Activated CD4-positive, alpha-beta T cell treated with anti-CD3 and anti-CD28 coated beads, Interleukin-2, Interleukin-4, amounts not matched to agents 100 ng/mL and 50 ng/mL, durations not matched to agents 16 hours and 8 hours (primary cell): ENCODE data around the gene TNK1.

ENCODE experiments used
- DNase-seq: peaks from one replicate; pipeline ENCODE4 v3.0.0-alpha.2; 2020; ENCODE audit warnings: low spot score

The TNK1 gene

DNA sequence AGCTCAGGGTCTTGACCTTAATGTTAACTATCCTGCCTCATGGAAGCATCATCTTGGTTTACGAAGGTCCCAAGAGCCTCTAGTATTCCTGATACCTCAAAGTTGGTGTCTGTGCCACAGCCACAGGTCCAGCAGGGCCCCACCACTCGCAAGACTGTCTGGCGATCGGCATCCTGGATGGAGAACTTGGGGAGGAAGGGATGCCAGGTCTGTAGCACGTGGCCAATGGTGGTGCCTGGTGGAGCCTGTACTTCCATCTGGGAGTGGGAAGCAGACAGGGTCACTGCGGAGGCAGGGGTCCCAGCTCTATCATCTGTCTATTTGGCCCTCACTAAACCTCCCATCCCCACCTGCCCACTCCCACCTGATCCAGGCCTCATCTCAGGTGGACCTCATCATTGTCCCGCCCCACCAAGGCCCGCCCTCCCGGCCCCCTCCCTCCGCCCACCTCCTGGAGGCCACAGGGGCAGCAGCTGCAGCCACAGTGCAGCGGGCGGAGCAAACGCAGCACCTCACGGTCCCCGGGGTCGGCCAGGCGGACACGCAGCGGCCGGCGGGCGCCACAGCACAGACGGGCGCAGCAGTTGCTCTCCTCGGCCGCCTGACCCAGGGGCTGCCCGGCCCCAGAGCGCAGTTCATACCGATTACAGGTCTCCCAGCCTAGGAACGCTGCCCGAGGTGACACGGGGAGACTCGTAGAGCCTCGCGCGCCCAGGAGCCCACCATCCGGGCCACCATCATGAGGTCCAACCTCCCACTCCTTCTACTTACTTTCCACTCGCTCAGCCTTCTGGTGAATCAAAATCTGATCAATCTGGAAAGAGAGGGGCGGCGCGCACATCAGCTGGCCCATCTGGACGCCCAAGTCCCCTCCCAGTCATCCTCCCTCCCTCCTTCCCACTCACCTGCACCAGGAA, 12.1 kb downstream of the TNK1 start:
- no peak for DNase-seq

DNA sequence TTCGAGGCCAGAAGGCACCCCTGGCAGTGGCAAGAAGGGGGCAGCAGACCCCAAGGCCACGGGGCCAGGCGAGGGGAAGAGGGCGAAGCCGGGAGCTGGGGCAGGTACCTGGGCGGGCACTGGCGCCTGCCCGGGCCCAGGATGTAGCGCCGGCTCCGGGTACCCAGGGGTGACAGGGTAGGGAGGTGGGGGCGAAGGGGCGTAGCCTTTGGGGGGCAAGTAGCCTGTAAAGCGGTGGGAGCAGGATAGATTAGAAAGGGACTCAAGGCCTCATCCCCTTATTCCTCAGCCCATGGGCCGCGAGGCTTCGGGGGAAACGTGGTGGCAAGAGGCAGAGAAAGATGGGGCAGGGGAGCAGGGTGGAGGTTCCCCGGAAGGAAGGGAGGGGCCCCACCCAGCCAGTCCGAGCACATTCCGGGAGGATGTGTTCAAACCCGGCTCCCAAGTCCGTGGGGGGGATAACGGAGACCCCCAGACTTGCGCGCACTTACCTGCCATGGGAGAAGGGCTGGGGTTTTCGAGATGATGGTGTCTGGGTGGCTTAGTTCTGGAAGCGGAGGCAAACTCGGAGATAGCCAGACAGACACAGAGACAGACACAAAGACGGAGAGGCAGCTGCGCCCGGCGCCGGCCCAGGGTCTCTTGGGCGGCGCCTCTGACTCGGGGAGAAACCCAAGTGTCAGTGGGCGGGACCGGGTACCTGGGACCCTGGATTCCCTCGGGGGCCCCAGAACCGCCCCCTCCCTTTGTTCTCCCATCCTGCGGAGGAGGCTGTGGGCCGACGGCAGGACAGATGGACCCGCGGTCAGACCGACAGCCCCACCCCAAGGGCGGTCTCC, 12.9 kb downstream of the TNK1 start:
- peak; percentile 41 for DNase-seq

DNA sequence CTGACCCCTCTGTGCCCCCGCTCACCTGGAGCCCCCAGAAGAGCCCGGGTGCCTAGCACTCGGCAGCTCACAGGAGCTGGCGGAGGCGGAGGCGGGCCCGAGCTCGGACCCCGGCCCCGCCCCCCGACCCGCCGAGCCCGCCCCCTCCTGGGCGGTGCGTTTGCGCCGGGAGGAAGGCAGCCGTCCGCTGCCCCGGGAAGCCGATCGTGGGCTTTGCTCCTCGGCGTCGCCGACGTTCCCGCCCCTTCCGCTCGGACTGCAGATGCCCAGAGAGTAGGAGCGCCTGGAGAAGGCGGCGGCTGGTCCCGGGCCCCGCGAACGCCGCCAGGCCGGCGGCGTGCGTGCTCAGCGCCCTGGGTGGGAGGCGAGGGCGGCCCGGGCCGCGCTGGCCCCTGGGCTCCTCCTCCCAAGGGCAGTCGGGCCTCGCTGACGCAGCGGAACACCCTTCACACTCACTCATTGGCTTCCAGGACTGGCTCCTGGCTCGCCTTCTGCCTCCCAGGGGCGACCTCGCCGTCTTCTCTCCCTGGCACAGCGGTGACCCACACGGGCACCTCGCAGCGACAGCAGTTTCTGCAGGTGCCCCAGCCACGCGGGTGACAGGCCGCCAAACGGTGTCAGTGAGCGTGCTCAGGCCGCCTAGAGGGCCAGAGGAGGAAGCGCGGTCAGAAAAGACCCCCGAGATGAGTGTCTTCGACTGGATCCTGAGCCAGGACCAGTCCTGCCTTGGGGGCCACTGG, 13.7 kb downstream of the TNK1 start, which contains the start of gene PLSCR3:
Gene PLSCR3, minus strand, starts transcription at position 74 of the 740 bp plus-strand sequence. CDS start 415 bp downstream, outside the sequence.
- peak; percentile 83 for DNase-seq

DNA sequence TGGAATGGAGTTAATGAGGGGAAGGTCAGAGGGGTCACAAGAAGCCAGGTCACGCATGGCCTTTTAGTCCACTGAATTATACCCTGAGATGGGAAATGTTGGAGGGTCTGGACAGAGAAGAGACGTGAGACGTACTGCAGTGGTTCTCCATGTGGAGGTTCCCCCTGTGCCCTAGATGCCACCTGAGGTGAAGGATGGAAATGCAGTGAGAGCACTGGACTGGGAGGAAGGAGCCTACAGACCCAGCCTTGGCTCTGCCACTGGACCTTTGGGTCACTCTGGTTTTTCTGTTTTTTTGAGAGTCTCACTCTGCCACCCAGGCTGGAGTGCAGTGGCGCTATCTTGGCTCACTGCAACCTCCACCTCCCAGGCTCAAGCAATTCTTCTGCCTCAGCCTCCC, 15.3 kb downstream of the TNK1 start:
- no peak for DNase-seq

DNA sequence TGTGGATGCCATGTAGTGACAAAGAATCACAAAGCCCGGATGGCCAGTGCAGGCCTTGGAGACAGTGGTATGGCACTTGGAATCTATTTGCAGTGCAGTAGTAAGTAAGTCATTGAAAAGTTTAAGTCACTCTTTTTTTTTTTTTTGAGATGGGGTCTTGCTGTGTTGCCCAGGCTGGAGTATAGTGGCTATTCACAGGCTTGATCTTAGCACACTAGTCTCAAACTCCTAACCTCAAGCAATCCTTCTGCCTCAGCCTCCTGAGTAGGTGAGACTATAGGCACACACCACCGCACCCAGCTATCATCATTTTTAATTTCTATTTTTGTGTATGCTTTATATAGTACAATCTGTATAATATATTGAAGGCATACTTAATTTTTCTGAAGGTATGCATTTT, 17.7 kb downstream of the TNK1 start:
- no peak for DNase-seq

DNA sequence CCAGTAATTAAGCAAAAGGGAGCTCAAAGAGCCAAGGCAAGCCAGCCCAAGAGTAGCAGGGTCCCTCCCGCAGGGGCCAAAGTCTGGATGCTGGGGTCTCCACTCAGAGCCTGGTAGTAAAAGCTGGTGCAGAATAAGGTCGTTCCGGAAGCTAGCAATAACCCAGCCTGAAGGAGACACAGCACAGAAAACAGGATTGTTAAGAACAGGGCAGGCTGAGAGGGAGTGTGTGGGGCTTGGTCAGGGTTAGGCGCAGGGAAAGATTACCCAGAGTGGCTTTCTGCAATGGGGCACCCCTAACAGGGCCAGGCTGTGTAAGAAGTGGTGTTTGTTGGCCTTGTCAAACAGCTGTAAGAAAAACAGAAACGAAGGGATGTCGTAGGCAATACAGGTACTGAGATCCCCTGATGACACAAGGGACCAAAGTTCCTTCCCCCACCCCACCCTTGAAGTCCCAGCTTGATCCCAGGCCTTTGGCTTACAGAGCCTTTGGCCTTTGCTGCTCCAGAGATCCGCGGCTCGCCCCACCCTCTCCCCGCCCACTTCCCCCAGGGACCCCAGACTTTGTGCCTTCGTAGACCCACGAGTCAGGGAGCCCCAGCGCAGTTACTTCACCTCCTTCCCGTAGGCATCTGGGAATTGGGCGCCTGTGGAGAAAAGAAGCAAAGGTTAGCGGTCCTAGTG, 22.3 kb downstream of the TNK1 start:
- no peak for DNase-seq

DNA sequence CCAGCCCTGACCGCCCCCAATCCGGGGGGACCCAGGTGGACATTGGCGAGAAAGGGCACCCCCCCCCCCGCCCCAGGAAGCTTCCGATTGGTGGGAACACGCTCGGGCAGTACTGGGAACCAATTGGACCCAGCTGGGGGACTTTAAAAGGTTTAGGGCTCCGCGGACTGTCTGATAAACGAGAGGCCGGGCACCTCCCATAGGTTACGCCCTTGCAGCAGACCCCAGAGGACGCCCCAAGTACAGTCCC, 22.8 kb downstream of the TNK1 start:
- no peak for DNase-seq

DNA sequence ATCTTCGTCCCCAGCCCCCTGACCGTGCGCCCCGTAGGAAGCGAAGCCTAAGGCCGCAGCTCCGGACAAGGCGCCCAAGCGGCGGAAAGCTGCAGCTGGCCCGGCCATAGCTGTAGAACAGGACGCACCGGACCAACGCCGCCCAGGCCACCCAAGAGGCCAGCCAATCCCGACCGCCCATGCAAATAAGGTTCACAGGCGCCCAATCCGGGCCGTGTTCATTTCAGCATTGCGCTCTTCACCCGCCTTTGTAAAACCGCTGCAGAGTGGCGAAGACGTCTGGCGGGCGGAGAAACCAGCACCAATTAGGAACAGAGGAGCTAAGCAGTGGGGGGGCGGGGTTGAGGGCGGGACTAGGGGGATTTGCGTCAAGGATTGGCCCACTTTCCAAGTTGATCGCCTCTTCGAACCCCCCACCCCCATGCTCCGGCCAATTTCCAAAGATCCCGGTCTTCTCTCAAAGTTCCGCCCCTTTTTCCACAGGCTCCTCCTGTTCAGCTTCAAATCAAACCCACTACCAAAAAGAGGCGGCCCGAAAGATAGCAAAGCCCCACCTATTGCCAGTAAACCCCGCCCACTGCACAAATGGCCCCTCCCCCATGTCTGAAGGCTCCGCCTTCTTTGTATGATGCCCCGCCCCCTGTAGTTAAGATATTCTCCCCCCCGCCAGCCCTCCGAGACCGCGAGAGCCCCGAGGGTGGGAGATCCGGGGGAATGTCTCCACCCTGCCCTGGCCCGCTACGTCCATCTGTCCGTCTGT, 23.3 kb downstream of the TNK1 start, which contains the start of gene TMEM256:
Gene TMEM256, minus strand, starts transcription at position 121 of the 760 bp plus-strand sequence. Its CDS starts 13 bp downstream, at position 108.
- DNase-seq = peak; percentile 98

DNA sequence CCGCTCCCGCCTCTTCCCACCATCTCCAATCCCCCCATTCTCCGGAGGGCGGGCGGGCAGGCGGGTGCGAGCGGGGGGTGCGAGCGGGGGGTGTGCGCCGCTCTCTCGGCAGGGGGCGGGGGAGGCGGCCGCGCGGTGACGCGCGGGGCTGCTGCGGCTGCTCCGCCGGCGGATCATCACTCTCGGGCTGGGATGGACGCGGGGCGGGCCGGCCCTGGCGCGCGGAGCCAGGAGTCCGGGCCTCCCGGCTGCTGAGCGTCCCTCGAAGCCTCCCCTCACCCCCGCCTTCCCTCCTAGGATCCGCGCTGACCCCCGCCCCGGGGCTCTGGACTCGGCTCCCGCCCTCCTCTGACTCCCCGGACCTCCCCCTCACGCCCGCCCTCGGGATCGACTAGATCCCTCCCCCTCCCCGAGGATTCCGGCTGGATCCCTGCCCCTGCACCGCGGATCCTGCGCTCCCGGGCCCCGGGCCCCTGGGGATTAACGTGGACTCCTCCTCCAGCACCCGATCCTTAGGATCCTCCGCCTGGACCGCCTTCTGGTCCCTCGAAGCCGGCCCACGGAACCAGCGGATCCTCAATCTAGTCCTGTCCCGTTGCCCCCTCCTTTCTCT, 24.0 kb downstream of the TNK1 start:
- no peak for DNase-seq

DNA sequence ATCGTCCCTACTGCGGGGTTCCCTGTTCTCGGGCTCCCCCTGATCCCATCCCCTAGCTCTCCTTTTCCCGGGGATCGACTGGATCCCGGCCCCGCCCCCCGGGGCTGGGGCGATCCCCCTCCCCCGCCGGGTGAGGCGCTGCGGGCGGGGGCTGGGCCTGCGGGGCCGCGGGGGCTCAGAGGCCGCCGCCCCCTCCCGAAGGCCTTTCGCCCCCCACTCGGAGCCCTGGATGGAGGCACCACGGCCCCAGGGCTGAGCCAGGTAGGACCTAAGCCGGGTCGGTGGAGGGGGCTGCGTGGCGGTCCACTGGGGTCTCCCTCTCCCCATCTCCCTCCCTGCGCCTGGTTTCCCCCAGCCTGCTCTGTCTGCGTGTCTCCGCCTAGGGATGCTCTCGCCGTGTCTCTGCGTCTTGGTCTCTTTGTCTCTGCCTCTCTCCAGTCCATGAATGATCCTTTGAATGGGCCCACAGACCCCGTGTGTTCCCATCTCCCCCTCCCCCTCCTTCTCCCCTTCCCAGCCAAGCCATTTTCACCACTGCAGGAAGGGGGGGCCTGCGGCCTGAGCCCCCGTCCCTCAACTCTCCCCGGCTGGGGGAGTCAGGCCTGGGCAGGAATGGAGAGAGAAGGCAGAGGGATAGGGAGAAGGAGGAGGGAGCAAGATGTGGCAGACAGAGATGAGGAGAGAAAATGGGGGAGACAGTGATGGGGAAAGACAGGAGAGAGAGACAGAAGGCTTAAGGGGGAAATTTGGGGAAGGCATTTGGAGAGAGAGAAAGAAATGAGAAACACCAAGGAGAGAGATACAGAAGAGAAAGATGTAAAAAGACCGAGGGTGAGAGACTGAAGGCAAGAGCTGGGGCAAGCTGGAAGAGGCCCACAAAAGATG, 24.7 kb downstream of the TNK1 start:
- DNase-seq = no peak

DNA sequence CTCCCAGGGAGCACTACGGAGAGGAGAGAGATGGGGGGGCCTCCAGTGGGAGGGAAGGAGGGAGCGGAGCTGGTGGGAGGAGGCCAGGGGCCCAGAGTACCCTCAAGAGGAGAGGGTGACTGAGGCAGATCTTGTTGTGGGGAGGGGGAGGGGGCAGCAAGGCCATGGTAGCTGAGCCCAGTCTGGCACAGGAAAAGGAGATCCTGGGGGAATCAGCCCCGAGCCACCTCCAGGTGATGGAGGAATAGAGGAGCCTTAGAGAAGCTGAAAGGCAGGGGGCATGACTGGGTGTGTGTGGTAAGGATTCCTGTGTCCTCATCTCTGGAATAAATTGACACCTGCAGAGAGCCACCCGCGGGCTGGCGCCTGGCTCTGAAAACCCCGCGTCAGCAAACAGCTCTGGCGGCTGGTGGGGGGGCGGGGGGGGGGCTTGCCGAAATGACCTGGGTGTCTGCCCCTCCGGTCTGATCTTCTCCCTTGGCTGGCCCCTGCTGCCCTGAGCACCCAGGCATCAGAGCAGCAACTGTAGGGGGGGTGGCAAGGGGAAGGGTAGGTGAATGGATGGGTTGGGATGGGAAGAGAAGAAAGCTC, 25.4 kb downstream of the TNK1 start:
- no peak for DNase-seq

DNA sequence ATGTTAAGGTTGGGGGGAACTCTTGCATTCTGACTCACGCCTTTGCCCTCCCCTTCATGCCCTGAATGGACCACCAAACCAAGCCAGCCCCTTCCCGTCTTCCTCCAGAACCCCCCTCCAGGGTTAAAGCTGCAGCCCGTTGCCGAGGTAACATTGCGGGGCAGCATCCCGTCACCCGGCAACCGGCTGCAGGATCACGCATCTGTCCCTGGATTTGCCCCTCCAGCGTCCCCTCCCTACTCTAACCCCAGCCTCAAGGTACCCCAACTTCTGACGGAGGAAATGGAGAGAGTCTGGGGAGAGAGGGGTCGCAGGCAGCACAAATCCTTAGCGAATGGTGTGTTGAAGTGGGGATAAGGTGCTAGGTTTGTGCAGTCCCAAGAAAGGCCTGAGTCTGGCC, 26.2 kb downstream of the TNK1 start:
- DNase-seq = no peak

DNA sequence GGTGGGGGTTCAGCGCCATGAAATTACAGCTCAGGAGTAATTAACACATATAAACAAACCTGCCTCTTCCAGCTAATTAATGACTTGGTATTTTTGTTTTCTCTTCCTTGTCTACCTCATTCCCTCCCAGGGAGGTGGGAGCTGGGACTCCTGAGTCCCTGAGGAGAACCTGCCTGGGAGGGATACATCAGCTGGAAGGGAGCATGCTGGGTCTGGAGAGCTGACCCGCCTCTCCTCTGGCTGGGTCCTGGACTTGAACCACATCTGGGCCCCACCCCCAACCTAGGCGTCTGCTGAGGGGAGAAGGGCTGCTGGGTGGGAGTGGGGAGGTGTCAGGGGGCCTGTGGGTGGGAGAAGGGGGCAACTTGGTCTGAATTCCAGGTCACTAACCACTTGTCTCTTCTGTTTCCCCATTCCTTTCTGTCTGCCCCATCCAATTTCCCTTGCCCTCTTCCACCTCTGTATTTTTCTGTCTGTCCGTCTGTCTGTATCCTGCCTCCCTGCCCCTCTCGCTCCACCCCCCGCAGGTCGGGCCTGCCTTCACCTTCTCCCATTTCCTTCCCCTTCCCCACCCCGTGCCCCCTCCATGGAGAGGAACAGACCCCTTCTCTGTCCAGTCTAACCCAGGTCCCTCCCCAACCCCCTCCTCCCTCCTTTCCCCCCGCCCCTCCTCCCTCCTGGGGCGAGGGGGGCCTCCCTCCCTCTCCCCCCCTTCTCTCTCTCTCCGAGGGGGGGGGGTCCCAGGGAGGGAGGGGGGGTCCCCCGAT, 26.8 kb downstream of the TNK1 start, which contains the start of gene NLGN2:
Gene NLGN2, plus strand, starts transcription at position 361 of the 767 bp plus-strand sequence. CDS start 411 bp downstream, outside the sequence.
- DNase-seq = no peak

DNA sequence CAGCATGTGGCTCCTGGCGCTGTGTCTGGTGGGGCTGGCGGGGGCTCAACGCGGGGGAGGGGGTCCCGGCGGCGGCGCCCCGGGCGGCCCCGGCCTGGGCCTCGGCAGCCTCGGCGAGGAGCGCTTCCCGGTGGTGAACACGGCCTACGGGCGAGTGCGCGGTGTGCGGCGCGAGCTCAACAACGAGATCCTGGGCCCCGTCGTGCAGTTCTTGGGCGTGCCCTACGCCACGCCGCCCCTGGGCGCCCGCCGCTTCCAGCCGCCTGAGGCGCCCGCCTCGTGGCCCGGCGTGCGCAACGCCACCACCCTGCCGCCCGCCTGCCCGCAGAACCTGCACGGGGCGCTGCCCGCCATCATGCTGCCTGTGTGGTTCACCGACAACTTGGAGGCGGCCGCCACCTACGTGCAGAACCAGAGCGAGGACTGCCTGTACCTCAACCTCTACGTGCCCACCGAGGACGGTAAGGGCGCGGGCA, 27.4 kb downstream of the TNK1 start:
- DNase-seq = no peak

DNA sequence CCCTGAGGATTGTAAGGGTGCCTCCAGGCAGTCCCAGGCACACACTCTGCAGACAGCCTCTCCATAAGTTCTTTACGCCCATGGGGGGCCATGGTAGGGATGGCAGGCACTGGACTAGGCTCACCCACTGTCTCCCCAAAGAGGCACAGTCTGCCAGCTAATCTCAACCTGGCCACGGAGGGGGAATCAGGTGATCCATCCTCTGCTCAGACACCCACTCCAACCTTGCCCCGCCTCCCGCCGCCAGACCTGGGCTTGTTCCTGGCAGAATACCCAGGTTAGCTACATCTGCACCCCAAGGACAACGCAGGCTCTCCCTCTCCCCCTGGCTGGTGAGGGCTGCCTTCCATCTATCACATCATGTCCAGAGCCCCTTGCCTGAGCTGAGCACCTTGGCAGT, 28.0 kb downstream of the TNK1 start:
- DNase-seq = no peak

DNA sequence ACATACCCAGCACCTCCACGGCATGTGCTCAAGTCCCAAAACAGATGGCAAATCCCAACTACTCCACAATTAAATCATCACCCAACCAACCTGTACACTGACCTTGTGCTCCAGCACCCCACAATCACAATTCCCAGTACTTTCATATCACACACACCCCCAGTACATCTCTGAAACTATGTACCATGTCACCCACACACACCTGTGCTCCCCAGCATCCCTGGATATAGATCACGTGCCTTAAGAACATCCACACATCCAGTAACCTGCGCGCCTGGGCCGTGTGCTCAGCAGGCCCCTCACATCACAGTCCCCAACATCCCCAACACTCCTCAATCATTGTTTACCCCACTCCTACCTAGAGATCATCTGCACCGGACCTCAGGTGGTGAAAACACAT, 28.8 kb downstream of the TNK1 start:
- no peak for DNase-seq

DNA sequence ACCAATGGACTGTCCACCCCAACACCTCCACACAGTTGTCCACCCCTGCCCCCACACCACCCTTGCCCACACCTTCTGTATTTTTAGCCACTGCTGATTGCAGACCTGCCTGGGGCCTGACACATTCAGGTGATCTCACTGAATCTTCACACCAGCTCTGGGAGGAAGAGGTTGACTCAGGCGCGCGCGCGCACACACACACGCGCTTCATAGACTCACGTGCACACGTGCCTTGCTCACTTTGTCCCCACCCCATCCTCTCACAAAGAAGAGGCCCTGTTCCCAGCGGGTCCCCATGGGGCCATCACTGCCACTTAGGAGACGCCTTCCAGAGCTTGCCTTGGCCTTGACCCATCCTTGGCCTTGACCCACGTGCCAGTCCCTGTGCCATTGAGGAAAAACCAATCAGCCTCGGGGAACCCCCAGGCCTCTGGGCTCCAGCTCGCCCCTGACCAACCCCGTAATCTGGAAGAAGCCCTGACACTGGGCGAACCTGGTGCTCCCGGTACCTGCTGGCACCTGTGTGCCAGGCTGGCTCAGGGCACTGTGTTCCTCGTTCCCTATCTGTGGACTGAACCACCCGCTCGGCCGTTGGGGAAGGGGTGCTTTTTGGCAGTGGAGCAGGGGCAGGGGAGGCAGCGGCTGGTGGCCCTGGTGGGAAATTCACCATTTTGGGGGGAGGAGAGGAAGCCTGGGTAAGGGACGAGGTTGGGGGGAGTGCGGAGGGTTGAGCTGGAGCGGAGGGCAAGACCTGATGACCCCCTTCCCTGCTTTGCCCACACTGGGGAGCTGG, 29.9 kb downstream of the TNK1 start:
- no peak for DNase-seq
